MM.1S (cell line): Measurements from ENCODE around the gene SLC25A6.

ENCODE experiments used
- CTCF ChIP-seq: fragments of 300-600 bp; sonication (generic); IDR thresholded peaks from 2 replicates; pipeline ENCODE4 v1.5.1; 2016; ENCODE audit warnings: antibody characterized with exemption, low read length, mixed read lengths
- EZH2 ChIP-seq: fragments of 300-600 bp; sonication (generic); optimal IDR thresholded peaks from 2 replicates; pipeline ENCODE3; 2017; ENCODE audit warnings: low read depth, mild to moderate bottlenecking, antibody characterized with exemption, low read length, mixed read lengths
- EZH2phosphoT487 ChIP-seq: fragments of 300-600 bp; sonication (generic); IDR thresholded peaks from 2 replicates; pipeline ENCODE4 v1.6.1; 2018; ENCODE audit warnings: antibody characterized with exemption, low read length

DNA sequence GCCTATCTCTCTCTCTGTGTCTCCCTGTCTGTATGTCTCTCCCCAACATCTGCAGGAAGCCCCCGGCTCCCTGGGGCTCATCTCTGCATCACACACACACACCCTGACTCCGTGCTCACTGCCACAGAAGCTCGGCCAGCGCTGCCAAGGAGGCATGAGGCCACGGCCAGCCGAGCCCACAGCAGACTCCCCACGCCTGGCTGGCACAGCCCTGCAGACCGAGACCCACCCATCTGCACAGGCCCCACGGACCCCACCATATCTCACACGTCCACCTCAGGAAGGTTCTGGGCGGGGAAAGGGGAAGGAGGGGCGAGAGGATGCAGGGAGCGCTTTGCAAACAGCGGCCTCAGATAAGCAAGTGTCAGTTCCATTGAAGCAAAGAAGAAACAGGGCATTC, 28.5 kb upstream of the SLC25A6 start:
- TF ChIP-seq EZH2phosphoT487, result no peak
- no peak for TF ChIP-seq CTCF
- TF ChIP-seq EZH2, result no peak
